CD4-positive, alpha-beta T cell treated with Interleukin-17A for 4 hours (primary cell): ENCODE measurements around the gene LDAH.

ENCODE experiments used
- DNase-seq: peaks from one replicate; pipeline ENCODE4 v3.0.0-alpha.2; 2020; ENCODE audit warnings: mixed read lengths

Gene LDAH

DNA sequence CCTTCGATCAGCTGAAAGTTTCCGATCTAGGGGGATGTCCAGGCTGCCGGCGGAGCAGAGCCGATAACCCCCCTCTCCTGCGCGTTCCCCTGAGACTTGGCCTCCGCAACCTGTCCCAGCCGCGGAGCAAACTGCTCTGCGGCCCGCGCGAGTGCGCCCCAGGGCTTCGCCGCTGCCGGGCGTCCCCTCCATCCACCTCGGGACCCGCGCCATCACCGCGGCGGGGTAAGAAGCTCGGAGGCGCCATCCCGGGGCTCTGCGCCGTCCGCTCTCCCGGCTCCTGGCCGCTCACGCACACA, 156.9 kb downstream of the LDAH start:
- no peak for DNase-seq

GRCh38 chr2:20665243-20666004, 157.5 kb downstream of the LDAH start:
- no peak for DNase-seq

- DNase-seq: no peak
Measured at GRCh38 chr2:20664431-20665242, 158.3 kb downstream of the LDAH start.

DNA sequence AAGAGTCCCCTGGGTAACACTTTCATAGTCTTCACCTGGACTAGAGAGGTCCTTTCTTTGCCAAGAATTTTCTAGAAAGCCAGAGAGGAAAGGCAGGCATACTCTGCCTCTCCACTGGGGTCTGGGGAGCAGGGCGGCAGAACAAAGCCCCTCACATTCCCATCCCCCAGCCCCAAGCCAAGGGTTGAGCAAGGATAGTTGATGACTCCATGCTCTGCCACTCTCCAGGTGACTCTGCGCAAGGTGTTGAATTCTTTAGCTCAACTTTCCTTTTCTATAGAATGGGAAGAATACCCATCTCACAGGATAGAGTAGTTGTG, 158.9 kb downstream of the LDAH start:
- DNase-seq: no peak

- DNase-seq: no peak
Measured at GRCh38 chr2:20663196-20664070, 159.5 kb downstream of the LDAH start.

- DNase-seq: no peak
Measured at GRCh38 chr2:20662308-20662937, 160.5 kb downstream of the LDAH start.

DNA sequence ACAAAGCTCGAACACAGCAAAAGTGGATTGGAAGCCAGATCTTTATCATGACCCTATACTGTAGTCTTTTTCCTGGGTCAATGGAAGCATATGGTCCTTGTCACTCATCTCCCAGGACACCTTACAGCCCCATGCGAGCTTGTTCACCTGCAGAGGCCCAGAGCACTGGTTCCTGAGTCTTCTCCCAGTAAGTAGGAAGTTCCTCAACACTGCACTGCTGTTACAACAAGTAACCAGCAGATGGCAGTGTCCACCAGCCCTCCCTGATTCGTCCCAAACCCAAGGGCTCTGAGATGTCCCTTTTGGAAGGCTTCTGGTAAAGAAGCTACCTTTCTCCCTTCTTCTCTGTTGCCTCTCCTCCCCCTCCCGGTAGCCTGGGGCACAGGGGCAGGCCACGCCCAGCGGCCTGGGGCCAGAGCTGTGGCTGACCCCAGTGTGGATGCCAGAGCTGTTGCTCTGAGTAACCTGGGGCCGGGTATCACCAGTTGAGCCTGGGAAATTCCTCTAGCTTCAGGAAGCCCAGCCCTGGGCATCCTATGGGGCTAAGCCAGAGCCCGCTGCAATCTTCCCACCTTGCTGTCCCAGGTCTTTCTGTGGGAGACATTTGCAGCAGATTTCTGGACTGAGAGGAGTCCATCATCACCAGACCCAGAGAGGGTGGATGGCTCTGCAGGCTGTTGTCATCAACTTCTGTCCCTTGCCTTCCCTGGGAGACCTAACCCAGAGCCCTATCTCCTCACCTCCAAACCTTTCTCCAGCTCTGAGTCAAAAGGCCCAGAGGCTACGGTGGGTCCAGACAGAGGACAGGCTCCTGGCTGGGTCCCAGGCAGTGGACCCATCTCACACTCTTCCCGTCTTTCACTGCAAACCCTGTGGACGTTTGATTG, 161.2 kb downstream of the LDAH start:
- DNase-seq: peak; percentile 71

- DNase-seq: no peak
Measured at GRCh38 chr2:20660506-20661420, 162.1 kb downstream of the LDAH start.

DNA sequence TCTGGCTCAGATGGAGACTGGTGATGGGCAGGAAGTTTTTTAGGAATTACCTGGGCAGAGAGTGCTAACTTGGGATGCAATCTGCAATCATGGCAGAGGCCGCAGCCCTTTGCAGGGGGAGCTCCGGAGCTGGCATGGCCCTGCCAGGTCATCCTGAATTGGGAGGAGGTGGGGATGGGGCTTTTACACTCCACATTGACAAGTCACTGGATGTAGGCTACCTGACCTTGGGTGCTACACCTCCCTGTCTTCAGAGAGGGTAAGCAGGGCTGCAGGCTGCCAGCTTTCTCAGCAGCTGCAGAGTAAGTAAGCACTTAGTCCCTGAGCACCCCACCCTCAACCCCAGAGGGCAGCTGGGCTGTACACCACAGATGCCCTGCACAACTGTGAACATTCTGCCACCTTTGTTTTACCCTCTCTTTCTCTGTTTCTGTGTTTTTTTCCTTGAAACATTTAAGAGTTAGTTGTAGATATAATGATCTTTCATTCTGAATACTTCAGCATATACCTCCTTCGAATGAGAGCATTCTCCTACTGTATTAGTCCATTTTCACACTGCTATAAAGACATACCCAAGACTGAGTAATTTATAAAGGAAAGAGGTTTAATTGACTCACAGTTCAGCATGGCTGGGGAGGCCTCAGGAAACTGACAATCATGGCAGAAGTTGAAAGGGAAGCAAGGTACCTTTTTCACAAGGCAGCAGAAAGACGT, 165.2 kb downstream of the LDAH start:
- no peak for DNase-seq

DNA sequence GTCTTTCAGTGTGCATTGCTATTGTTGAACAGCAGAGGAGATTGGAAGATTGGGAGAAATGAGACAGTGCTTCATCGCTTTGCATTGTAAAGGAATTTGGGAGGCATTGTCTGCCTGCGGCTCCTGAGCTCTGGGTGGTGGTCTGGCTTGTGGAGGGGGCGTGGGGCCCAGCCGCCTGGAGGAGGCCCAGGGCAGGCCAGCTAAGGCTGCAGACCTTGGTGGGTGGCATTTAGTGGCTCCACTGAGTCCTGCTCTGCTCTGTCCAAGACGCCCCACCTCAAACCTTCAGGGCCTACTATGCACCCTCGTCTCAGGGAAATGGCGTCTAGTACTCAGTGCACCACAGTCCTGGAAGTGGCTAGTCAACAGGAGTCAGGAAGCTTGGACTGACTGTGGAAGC, 166.3 kb downstream of the LDAH start:
- DNase-seq: no peak

DNA sequence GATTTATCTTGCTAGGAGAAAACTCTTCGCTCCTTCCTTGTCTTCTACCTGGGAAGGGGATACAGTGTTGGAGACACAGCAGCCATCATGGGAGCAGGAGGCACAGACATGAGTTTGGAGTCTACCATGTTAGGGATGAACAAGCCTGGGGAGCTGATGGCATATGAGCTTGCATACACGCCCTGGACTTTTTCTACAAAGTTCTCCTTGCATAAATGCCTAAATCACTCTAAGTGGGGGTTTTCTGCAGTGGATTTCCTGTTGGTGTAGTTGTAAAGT, 168.4 kb downstream of the LDAH start:
- DNase-seq: no peak

GRCh38 chr2:20653695-20654534, 169.0 kb downstream of the LDAH start:
- DNase-seq: no peak

GRCh38 chr2:20652673-20653575, 170.0 kb downstream of the LDAH start:
- DNase-seq: no peak

GRCh38 chr2:20652141-20652540, 170.8 kb downstream of the LDAH start:
- no peak for DNase-seq

- no peak for DNase-seq
Measured at GRCh38 chr2:20651731-20652099, 171.2 kb downstream of the LDAH start.

DNA sequence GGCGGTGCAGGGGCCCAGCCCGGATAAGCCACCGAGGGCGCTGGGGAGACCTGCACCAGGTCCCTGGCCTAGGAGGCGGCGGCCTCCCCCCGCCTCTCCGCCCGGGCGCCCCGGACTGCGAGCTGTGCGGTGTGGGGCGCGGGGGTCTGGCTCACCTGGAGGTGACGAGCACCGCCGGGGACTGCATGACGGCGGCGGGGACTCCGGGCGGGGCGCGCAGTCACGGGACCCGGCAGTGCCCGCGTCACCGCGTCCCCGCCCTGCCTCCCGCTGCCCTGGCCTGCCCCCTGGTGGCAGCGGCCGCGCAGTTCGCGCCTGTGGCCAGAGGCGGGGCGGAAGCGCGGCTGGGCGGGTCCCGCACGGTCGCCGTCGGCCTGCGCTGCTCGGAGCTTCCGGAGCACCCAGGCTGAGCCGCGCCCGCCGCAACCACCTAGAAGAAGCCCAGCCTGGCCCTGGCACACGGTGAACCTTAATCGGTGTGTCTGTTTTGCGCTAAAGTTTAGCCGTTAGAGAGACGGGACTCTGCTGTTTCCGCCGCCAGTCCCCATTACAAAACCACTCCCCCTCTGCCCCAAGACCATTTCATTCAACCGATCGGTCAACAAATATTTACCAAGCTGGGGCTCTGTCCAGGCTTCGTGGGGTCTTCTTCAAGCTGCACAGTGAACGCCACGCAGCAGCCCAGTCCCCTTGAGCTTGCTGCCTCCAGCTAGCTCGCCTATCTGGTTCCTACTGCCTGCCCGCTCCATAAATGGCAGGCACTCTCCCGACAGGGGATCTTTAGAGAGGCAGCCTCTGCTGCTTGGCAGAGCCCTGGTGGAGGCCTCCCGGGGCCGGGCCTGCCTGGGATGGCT, 171.8 kb downstream of the LDAH start, which contains the start of gene HS1BP3:
HS1BP3 (minus strand) TSS at position 222 of the 854 bp plus-strand sequence; CDS start at position 187, 35 bp downstream.
- DNase-seq: peak; percentile 91

- peak; percentile 37 for DNase-seq
Measured at GRCh38 chr2:20650393-20650876, 172.5 kb downstream of the LDAH start.
